ENCODE results near the gene LDOC1.
"Not testable (repeated sequence)": the region's sequence is repeated elsewhere in the genome, so short reads cannot be mapped to it uniquely, and the experiment has no call there.

LDOC1 gene

DNA sequence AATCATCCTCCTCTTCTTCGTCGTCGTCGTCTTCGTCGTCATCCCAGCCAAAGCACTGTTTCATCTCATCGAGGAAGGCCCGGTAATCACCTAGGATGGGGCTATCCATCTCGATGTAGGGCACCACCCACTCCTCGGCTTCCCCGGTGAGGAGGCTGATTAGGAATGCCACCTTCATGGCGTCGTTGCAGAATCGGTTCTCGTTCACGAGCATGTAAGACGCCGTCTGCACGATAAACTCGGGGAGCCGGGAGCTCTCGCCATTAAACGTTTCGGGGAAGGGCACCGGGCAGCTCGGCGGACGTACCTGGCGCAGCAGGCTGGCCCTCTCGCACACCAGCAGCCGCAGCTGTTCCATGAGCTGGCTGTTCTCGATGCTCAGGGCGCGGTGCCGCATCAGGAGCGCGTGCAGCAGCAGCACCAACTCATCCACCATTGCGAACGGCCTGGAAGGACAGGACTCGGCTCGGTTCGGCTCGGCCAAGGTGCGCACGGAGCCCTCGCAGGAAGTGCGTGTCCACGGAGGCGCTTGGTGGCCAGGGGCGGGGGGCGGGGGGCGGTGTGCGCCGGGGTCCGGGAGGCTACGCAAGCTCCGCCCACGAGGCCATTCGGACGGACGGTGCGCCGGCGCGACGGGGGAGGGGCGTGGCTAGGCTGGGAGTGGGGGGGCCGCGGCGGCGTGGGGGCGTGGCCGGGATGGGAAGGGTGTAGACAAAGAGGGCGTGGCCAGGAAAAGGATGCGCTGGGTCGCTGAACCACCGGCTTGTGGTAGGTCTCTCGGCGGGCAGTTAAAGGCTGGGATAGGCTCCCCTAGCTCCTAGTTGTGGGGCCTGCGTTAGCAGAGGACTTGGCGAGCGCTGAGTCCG, at the start of gene LDOC1:
Gene LDOC1, minus strand, starts transcription at position 544 of the 866 bp plus-strand sequence. Its CDS starts 108 bp downstream, at position 436.
- DNase-seq, result peak; percentile 37

DNA sequence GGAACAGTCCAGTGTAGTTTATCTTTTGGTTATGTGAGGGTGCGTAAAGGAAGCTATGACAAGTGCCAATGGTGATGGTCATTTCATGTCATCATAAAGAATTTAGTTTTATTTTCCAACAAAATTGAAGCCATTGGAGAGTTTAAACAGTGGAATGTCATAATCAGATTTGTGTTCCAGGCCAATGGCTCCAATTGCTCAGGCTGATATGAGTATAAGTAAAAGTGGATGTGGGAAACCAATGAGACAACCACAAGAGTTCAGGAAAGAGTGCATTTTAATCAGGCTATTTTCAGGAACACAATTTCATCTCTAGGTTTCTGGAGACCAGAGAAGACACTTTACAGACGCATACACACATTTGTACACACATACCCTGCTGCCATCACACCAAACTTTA, 44.7 kb upstream of the LDOC1 start:
- DNase-seq, result no peak

DNA sequence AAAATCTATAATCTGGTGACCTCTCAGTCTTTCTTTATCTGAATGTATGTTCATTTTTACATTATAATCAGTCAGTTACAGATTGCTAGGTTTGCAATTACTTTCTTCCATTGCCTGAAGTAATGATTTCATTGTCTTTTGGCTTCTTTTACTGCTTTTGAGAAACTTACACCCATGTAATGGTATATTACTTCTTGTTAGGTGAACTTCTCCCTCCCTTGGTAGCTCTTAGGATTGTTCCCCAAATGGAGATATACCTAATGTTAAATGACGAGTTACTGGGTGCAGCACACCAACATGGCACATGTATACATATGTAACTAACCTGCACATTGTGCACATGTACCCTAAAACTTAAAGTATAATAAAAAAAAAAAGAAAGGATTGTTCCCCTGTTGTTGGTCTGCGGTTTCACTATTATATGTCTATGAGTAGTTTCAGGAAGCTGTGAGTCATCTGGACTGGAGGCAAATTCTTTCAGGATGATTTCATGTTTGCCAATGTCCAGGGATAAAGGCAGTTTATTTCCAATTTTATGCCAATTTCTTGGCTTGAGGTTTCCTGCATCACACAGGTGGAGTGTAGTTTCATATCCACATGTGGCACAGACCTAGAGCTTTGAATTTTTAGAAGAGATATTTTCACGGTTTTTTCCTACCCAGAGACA, 43.5 kb upstream of the LDOC1 start:
- no peak for DNase-seq

DNA sequence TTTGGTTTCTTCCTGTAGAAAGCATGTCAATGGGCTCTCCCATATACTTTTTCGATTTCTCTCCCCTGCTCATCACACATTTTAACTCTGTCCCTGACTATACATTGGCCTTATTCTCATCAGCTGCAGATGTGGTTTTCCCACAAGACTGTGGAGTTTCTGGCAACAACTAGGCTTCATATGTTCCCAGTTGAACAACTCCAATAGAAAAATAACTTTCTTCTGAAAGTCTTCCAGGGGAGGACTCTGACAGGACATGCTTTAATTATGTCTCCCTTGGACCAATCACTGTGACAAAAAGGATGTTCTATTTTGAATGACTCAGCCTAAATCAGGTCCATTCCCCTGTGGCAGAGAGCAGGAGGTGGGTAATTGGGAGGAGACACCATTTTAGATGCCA, 37.3 kb upstream of the LDOC1 start:
- no peak for DNase-seq

DNA sequence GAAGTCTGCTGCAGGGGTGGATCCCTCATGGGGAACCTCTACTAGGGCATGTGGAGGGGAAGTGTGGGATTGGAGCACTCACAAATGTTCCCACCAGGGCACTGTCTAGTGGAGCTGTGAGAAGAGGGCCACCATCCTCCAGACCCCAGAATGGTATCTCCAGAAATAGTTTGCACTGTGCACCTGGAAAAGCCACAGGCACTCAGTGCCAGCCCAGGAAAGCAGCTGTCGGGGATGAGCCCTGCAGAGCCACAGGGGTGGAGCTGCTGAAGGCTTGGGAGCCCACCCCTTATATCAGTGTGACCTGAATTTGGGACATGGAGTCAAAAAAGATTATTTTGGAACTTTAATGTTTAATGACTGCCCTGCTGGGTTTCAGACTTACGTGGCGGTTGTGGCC, 25.0 kb upstream of the LDOC1 start:
- DNase-seq, result no peak

DNA sequence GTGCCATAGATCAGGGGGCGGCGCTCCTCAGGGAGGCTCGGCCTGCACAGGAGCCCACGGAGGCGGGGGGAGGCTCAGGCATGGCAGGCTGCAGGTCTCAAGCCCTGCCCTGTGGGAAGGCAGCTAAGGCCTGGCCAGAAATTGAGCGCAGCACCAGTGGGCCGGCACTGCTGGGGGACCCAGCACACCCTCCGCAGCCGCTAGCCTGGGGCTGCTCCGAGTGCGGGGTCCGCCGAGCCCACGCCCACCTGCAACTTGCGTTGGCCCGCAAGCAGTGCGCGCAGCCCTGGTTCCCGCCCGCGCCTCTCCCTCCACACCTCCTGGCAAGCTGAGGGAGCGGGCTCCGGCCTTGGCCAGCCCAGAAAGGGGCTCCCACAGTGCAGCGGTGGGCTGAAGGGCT, 11.6 kb upstream of the LDOC1 start:
- DNase-seq, result not testable (repeated sequence)

DNA sequence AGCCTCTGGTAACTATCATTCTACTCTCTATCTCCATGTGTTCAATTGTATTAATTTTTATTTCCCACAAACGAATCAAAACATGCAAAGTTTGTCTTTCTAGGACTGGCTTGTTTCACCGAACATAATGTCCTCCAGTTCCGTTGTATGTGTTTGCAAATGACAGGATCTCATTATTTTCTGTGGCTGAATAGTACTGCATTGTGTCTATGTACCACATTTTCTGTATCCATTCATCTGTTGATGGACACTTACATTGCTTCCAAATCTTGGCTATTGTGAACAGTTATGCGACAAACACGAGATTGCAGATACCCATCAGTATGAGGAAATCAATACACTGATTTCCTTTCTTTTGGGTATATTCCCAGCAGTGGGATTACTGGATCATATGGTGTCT, 8.4 kb upstream of the LDOC1 start:
- DNase-seq, result no peak

DNA sequence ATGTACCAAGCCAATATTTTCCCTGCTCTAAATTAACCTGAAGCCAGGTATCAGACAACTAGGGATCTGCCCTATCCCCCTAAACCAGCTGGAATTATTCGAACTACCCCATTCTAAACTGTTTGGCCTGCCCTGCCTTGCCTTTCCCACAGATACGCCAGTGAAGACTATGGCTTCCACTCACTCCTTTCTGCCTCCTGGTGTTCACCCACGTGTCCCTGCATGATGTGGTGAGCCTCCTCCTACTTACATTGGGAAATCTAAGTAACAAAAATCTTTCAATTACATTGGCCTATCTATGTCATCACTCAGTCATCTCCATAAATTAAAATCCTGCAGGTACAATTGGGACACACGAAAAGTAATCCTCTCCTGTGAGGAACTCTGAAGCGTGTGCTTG, 6.1 kb upstream of the LDOC1 start:
- no peak for DNase-seq

DNA sequence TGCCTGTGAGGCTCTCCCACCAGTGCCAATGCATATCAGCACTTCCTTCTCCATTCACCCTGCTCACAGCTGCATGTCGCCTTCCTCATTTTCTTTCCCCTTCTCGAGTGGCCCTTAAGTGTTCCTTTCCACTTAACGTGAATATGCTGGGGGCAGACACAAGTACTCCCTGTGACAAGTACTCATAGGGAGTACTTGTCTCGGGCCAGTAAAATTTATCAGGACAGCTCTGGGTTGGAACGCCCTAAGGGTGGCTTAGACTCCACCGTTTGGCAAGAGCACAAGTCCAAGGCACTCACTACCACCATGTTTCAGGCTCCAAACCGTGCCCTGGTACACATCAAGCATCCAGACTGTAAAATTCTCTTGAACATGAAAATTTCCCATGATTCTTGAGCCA, 3.9 kb upstream of the LDOC1 start:
- no peak for DNase-seq

DNA sequence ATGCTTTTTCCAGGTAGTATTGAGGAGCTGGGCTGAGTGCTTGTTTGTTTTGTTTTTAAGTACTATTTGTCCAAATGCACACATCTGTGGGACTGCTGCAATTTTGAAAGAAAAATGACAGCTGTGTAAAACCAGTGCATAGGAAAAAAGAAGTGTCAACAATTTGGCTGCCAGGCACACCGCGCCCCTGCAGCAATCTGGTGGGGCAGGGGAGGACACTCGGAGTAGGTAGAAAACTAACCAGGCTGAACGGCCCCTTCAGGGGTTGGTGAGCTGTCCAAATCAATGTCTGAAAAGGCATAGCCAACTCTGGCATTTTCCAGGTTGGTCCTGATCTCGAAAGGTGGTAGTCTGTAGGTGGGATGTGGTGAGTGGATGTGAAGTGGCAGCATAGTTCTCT, 1.1 kb downstream of the LDOC1 start:
- DNase-seq, result no peak

DNA sequence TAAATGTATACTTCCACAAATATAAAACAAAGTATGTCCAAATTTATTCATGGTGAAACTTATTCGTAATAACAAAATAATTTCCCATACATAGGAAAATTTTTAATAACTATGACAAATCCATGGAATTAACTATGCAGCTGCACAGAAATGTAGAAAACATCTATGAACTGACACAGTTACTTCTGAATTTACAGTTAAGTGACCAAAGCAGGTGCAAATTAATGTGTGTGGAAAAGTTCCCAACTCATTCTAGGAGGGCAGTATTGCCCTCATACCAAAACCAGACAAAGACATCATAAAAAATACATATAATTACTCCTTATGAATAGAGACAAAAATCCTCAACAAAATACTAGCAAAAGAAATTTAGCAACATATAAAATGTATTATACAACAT, 12.5 kb downstream of the LDOC1 start:
- no peak for DNase-seq

DNA sequence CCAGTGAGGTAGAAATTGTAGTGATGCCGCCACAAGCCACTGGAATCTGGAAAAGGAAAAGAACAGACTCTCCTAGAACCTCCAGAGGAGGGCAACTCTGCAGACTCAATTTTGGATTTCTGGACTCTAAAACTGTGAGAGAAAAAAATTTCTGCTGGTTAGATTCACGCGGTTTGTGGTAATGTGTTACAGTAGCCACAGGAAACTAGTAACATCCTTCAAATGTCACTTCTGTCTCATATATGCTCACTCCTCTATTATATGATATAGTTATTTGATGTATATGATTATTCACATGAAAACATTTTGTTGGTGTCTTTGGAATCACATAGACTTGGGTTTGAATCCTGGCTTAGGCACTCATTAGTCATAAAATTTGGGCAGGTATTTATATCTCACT, 18.8 kb downstream of the LDOC1 start:
- no peak for DNase-seq

DNA sequence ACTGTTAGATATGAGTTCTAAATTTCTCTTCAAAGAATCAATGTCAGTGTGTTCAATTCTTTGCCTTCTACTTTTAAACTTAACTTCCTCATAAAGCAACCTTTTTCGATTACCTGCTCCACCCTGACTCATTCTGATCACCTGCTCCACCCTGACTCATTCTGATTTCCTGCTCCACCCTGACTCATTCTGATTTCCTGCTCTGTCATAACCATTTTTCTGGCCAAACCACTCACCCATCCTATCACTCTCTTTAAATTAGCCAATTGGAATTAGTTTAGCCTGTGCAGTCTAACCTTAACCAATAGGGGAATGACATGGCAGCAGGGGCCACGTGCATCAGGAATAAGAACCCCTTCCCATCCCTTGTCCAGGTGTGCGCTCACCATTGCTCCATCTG, 21.7 kb downstream of the LDOC1 start:
- DNase-seq, result not testable (repeated sequence)

DNA sequence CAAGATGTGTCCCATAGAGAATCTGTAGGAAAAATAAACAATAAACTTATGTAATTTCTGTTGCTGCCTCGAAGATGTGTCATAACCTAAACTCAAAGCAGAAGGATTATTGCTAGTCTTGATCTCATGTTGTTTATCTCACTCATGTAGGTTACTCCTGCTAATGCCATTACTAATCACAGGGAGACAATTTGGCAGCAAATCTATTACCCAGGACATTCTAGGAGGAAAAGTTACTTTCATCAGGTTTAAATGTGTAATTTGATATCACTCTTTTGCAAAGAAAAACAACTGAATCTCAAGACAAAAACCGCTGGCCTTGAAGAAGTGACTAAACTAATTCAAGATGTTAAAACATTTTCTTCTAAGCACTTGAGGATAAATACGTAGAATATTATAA, 34.0 kb downstream of the LDOC1 start:
- DNase-seq, result no peak

DNA sequence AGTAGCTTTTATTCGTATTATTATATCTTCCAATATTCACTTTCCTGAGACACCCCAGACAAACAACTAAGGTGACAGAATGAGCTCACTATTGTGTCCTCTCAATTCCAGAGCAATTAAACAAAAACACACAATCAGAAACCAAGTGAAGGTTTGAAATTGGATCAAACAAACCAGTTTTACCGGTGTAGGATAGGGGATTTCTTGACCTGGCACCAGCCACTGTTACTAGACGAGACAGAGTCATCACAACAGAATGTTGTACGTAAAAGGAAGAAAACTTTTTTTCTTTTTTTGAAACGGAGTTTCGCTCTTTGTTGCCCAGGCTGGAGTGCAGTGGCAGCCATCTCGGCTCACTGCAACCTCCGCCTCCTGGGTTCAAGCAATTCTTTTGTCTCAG, 43.7 kb downstream of the LDOC1 start:
- DNase-seq, result no peak

DNA sequence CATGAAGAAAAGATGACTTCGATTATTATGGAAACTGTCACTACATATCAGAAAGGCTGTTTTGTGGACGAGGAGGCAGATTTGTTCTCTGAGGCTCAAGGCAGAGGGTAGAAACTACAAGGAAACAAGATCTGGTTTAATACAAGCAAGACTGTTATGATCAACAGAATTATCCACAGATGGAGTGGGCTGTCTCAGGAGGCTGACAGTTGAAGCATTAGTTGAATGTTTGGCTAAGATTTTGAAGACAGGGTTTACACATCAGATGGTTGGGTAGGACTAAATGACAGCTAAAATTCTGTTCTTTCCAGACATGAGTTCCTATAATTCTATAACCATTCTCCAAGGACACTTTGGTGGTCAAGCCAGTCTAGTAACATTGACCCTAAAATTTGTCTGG, 49.8 kb downstream of the LDOC1 start:
- no peak for DNase-seq
